GM23338 (cell line): Measurements from ENCODE around the gene MPP7. TPM values are rescaled to one million over a fixed set of nuclear protein-coding genes. Genes with fewer than 3 reads are reported as not detected.

Source experiments
- ATAC-seq: fragments of 200-7000 bp; cut with Tn5 transposase; 3 replicates; pipeline ENCODE4 v1.9.1; 2020
- DNase-seq: peaks from one replicate; pipeline ENCODE4 v3.0.0-alpha.2; 2015; ENCODE audit warnings: low spot score
- H2AFZ ChIP-seq: fragments of 200-600 bp; sonication (generic); 2 replicates; pipeline ENCODE4 v1.8.0; 2016; ENCODE audit warnings: antibody characterized with exemption, mild to moderate bottlenecking, moderate library complexity
- H3F3A ChIP-seq: fragments of 200-600 bp; sonication (generic); replicated peaks from 2 replicates; pipeline ENCODE4 v1.8.0; 2017; ENCODE audit warnings: antibody characterized with exemption, mixed run types, low read depth
- H3K27ac ChIP-seq: fragments of 200-600 bp; sonication (generic); 2 replicates; pipeline ENCODE4 v1.6.1; 2016; ENCODE audit warnings: low read depth
- H3K27me3 ChIP-seq: fragments of 200-600 bp; sonication (generic); 2 replicates; pipeline ENCODE4 v1.8.0; 2016; ENCODE audit warnings: mild to moderate bottlenecking, mixed run types, moderate library complexity; ENCODE audit not compliant: insufficient read depth
- H3K36me3 ChIP-seq: fragments of 200-600 bp; sonication (generic); 2 replicates; pipeline ENCODE4 v1.8.0; 2016; ENCODE audit warnings: mild to moderate bottlenecking; ENCODE audit not compliant: insufficient read depth
- H3K4me1 ChIP-seq: fragments of 200-600 bp; sonication (generic); 2 replicates; pipeline ENCODE4 v1.8.0; 2016; ENCODE audit warnings: mild to moderate bottlenecking, moderate library complexity; ENCODE audit not compliant: insufficient read depth
- H3K4me2 ChIP-seq: fragments of 200-600 bp; sonication (generic); 2 replicates; pipeline ENCODE4 v1.7.1; 2017; ENCODE audit warnings: mixed run types
- H3K4me3 ChIP-seq: fragments of 200-600 bp; sonication (generic); 2 replicates; pipeline ENCODE4 v1.6.1; 2016; ENCODE audit warnings: mixed run types
- H3K79me2 ChIP-seq: fragments of 200-600 bp; sonication (generic); replicated peaks from 2 replicates; pipeline ENCODE4 v1.8.0; 2017; ENCODE audit warnings: mild to moderate bottlenecking; ENCODE audit not compliant: insufficient read depth
- H3K9me2 ChIP-seq: fragments of 200-600 bp; sonication (generic); 2 replicates; pipeline ENCODE4 v1.8.0; 2017; ENCODE audit not compliant: insufficient read depth
- H4K20me1 ChIP-seq: fragments of 200-600 bp; sonication (generic); replicated peaks from 2 replicates; pipeline ENCODE4 v1.8.0; 2017; ENCODE audit warnings: mild to moderate bottlenecking; ENCODE audit not compliant: insufficient read depth
- H3K27ac Mint-ChIP-seq: 2 replicates; pipeline ENCODE4 v1.8.0; 2020; ENCODE audit warnings: inconsistent platforms, mild to moderate bottlenecking, moderate library complexity, mixed read lengths
- H3K27me3 Mint-ChIP-seq: 3 replicates; pipeline ENCODE4 v1.8.0; 2022; ENCODE audit warnings: low read depth, mild to moderate bottlenecking, moderate library complexity, mixed read lengths, inconsistent platforms; ENCODE audit not compliant: insufficient read depth, poor library complexity
- H3K36me3 Mint-ChIP-seq: 3 replicates; pipeline ENCODE4 v1.8.0; 2021; ENCODE audit warnings: low read depth, mild to moderate bottlenecking, inconsistent platforms, moderate library complexity, mixed read lengths
- H3K4me1 Mint-ChIP-seq: 3 replicates; pipeline ENCODE4 v1.8.0; 2020; ENCODE audit warnings: mild to moderate bottlenecking, inconsistent platforms, mixed read lengths
- H3K4me3 Mint-ChIP-seq: 3 replicates; pipeline ENCODE4 v1.8.0; 2021; ENCODE audit warnings: moderate library complexity, mild to moderate bottlenecking, inconsistent platforms, mixed read lengths
- H3K9me3 Mint-ChIP-seq: 3 replicates; pipeline ENCODE4 v1.8.0; 2020; ENCODE audit warnings: moderate library complexity, mild to moderate bottlenecking, inconsistent platforms, mixed read lengths
- CREB1 ChIP-seq: fragments of 250-450 bp; sonication (Bioruptor Pico); IDR thresholded peaks from 2 replicates; pipeline ENCODE4 v1.5.0; 2020; ENCODE audit warnings: low read depth, mild to moderate bottlenecking, moderate library complexity
- EZH2 ChIP-seq: fragments of 200-600 bp; sonication (generic); IDR thresholded peaks from one replicate; pipeline ENCODE4 v1.8.0; 2017; ENCODE audit warnings: antibody characterized with exemption, mild to moderate bottlenecking, low read depth; ENCODE audit not compliant: unreplicated experiment
- EZH2phosphoT487 ChIP-seq: fragments of 200-600 bp; sonication (generic); IDR thresholded peaks from one replicate; pipeline ENCODE4 v1.8.1; 2018; ENCODE audit warnings: antibody characterized with exemption; ENCODE audit not compliant: unreplicated experiment
- NANOG ChIP-seq: IDR thresholded peaks from 2 replicates; pipeline ENCODE4 v1.6.1; 2016; ENCODE audit warnings: antibody characterized with exemption, borderline replicate concordance
- STAT1 ChIP-seq: IDR thresholded peaks from one replicate; pipeline ENCODE4 v1.6.1; 2016; ENCODE audit warnings: antibody characterized with exemption; ENCODE audit not compliant: unreplicated experiment
- ZNF114 ChIP-seq: fragments of 250-450 bp; sonication (Bioruptor Pico); IDR thresholded peaks from 2 replicates; pipeline ENCODE4 v1.5.0; 2020; ENCODE audit warnings: mild to moderate bottlenecking, moderate library complexity
- ZNF331 ChIP-seq: fragments of 250-450 bp; sonication (Bioruptor Pico); IDR thresholded peaks from 2 replicates; pipeline ENCODE4 v1.5.0; 2020; ENCODE audit warnings: low read depth, mild to moderate bottlenecking, moderate library complexity
- polyA plus RNA-seq: library from polyadenylated mRNA; unstranded; fragments of >200 nt; fragmentation: Nextera tagmentation; extraction: Ambion mirVana; gene quantifications from 2 replicates; pipeline ENCODE4 v1.2.1, GENCODE V29; 2016
- total RNA-seq: library from RNA; depleted of rRNA; stranded (reverse); fragments of >200 nt; shearing (Covaris generic); gene quantifications from 2 replicates; pipeline ENCODE4 v1.2.3, GENCODE V29; 2014
- TF ChIP-seq, protein P1 (sequence below): fragments of 250-450 bp; sonication (Bioruptor Pico); IDR thresholded peaks from 2 replicates; pipeline ENCODE4 v1.5.0; 2020; ENCODE audit warnings: mild to moderate bottlenecking, moderate library complexity
- TF ChIP-seq, protein P2 (sequence below): IDR thresholded peaks from one replicate; pipeline ENCODE4 v1.6.1; 2018; ENCODE audit warnings: antibody characterized with exemption; ENCODE audit not compliant: unreplicated experiment
- TF ChIP-seq, protein P3 (sequence below), 2 experiments: fragments of 200-600 bp in 1 of 2; sonication (generic) in 1 of 2; conservative IDR thresholded peaks; 2 replicates each; pipeline versions ENCODE4 v1.5.1 to v1.6.1; 2016 to 2017; ENCODE audit warnings: antibody characterized with exemption in 2 of 2, low read depth in 2 of 2, mild to moderate bottlenecking in 2 of 2, moderate library complexity in 1 of 2
- TF ChIP-seq, protein P4 (sequence below): IDR thresholded peaks from 2 replicates; pipeline ENCODE4 v1.6.1; 2016; ENCODE audit warnings: antibody characterized with exemption

The MPP7 gene
- total and polyA plus RNA-seq, 2 experiments from 2014 or later, result 5.0 to 8.0 TPM

DNA sequence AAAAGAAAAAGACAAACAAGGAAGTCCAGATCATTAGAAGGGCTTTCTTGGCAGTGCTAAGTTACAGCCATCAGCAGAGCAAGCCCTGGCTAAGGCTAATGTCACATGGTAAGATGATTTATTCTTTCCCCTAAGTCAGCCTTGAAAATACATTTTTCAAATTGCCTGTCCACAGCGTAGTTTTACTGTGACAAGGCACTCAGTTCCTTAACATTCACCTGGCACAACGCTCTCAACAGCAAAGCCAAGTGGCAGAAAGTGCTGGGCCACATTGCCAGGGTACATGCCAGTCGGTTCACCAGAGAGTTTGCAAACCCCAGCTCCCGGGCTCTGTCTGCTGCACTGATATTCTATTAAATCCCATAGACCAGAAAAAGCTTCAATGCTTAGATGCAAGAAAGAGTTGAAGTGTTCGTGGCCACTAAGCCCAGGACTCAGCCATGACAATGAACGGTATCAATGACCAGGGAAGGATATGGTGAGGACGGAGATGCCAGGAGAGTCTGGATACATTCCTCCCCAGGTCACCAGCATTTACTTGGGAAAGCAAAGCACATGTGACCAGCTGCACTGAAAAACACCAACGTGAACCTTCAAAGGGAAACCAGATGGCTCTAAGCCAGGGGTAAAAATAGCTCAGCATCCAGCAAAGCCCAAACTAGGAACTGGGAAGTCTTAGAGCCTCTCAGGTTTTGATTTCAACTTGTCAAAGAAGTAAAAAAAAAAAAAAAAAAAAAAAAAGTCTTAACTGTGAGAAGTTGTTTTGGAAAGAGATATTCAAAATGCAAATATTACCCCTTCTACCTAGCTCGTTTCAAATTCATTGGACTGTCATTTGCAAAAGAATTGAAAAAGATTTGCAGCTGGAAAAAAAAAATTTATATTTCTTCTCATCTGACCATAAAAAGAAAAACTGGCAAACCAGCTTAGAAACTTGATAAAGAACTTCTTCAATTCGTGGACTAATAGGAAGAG, 23.9 kb upstream of the MPP7 start (continued):
- TF ChIP-seq ZNF331 (CRISPR knock-in tag) (no peak), EZH2 (no peak), ZNF114 (CRISPR knock-in tag) (no peak)
- TF ChIP-seq, protein P1, sequence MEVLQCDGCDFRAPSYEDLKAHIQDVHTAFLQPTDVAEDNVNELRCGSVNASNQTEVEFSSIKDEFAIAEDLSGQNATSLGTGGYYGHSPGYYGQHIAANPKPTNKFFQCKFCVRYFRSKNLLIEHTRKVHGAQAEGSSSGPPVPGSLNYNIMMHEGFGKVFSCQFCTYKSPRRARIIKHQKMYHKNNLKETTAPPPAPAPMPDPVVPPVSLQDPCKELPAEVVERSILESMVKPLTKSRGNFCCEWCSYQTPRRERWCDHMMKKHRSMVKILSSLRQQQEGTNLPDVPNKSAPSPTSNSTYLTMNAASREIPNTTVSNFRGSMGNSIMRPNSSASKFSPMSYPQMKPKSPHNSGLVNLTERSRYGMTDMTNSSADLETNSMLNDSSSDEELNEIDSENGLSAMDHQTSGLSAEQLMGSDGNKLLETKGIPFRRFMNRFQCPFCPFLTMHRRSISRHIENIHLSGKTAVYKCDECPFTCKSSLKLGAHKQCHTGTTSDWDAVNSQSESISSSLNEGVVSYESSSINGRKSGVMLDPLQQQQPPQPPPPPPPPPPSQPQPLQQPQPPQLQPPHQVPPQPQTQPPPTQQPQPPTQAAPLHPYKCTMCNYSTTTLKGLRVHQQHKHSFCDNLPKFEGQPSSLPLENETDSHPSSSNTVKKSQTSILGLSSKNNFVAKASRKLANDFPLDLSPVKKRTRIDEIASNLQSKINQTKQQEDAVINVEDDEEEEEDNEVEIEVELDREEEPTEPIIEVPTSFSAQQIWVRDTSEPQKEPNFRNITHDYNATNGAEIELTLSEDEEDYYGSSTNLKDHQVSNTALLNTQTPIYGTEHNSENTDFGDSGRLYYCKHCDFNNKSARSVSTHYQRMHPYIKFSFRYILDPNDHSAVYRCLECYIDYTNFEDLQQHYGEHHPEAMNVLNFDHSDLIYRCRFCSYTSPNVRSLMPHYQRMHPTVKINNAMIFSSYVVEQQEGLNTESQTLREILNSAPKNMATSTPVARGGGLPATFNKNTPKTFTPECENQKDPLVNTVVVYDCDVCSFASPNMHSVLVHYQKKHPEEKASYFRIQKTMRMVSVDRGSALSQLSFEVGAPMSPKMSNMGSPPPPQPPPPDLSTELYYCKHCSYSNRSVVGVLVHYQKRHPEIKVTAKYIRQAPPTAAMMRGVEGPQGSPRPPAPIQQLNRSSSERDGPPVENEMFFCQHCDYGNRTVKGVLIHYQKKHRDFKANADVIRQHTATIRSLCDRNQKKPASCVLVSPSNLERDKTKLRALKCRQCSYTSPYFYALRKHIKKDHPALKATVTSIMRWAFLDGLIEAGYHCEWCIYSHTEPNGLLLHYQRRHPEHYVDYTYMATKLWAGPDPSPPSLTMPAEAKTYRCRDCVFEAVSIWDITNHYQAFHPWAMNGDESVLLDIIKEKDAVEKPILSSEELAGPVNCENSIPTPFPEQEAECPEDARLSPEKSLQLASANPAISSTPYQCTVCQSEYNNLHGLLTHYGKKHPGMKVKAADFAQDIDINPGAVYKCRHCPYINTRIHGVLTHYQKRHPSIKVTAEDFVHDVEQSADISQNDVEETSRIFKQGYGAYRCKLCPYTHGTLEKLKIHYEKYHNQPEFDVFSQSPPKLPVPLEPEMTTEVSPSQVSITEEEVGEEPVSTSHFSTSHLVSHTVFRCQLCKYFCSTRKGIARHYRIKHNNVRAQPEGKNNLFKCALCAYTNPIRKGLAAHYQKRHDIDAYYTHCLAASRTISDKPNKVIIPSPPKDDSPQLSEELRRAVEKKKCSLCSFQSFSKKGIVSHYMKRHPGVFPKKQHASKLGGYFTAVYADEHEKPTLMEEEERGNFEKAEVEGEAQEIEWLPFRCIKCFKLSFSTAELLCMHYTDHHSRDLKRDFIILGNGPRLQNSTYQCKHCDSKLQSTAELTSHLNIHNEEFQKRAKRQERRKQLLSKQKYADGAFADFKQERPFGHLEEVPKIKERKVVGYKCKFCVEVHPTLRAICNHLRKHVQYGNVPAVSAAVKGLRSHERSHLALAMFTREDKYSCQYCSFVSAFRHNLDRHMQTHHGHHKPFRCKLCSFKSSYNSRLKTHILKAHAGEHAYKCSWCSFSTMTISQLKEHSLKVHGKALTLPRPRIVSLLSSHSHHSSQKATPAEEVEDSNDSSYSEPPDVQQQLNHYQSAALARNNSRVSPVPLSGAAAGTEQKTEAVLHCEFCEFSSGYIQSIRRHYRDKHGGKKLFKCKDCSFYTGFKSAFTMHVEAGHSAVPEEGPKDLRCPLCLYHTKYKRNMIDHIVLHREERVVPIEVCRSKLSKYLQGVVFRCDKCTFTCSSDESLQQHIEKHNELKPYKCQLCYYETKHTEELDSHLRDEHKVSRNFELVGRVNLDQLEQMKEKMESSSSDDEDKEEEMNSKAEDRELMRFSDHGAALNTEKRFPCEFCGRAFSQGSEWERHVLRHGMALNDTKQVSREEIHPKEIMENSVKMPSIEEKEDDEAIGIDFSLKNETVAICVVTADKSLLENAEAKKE, result no peak

DNA sequence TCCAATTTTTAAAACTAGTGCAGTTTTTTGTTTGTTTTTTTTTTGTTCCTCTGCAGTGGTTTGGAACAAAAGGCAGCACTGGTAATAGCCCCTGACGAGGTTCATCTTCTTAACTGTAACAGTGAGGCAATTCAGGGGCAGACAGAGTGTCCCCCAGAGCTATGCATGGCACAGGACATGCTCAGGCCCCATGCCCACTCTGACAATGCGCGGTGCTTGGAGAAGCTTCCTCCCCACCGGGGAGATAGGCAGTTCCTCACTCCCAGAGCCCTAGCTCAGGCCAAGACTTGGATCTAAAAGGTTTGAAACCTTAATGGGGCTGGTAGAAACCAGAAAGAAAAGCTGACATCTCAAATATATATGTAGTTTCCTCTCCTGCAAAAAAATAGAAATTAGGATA, 17.9 kb upstream of the MPP7 start:
- DNase-seq (no peak), ATAC-seq (no peak)
- no peak overlapping the region for H3K4me2 ChIP-seq
- Mint-ChIP-seq H3K27me3 (peaks cover 3% of the 10 kb centered on the region), H3K9me3 (no peaks in the 10 kb centered on the region), H3K36me3 (no peaks in the 10 kb centered on the region), H3K27ac (no peak overlapping the region), H3K4me3 (no peak overlapping the region), H3K4me1 (no peaks in the 10 kb centered on the region)
- no peak overlapping the region for H3K4me3 ChIP-seq
- no peaks in the 10 kb centered on the region for H3K79me2 ChIP-seq
- no peak overlapping the region for H2AFZ ChIP-seq
- no peak overlapping the region for H3K27ac ChIP-seq
- H3K9me2 ChIP-seq, result no peaks in the 10 kb centered on the region
- no peaks in the 10 kb centered on the region for H3K27me3 ChIP-seq
- H3K36me3 ChIP-seq, result no peaks in the 10 kb centered on the region
- no peaks in the 10 kb centered on the region for H3K4me1 ChIP-seq
- H4K20me1 ChIP-seq, result no peaks in the 10 kb centered on the region
- H3F3A ChIP-seq, result no peaks in the 10 kb centered on the region
- TF ChIP-seq ZNF331 (CRISPR knock-in tag), result no peak
- no peak for TF ChIP-seq EZH2
- no peak for TF ChIP-seq NANOG
- TF ChIP-seq STAT1, result no peak
- no peak for TF ChIP-seq ZNF114 (CRISPR knock-in tag)
- TF ChIP-seq CREB1 (CRISPR knock-in tag), result no peak
- TF ChIP-seq, protein P2, sequence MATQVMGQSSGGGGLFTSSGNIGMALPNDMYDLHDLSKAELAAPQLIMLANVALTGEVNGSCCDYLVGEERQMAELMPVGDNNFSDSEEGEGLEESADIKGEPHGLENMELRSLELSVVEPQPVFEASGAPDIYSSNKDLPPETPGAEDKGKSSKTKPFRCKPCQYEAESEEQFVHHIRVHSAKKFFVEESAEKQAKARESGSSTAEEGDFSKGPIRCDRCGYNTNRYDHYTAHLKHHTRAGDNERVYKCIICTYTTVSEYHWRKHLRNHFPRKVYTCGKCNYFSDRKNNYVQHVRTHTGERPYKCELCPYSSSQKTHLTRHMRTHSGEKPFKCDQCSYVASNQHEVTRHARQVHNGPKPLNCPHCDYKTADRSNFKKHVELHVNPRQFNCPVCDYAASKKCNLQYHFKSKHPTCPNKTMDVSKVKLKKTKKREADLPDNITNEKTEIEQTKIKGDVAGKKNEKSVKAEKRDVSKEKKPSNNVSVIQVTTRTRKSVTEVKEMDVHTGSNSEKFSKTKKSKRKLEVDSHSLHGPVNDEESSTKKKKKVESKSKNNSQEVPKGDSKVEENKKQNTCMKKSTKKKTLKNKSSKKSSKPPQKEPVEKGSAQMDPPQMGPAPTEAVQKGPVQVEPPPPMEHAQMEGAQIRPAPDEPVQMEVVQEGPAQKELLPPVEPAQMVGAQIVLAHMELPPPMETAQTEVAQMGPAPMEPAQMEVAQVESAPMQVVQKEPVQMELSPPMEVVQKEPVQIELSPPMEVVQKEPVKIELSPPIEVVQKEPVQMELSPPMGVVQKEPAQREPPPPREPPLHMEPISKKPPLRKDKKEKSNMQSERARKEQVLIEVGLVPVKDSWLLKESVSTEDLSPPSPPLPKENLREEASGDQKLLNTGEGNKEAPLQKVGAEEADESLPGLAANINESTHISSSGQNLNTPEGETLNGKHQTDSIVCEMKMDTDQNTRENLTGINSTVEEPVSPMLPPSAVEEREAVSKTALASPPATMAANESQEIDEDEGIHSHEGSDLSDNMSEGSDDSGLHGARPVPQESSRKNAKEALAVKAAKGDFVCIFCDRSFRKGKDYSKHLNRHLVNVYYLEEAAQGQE, result no peak
- TF ChIP-seq, protein P3, sequence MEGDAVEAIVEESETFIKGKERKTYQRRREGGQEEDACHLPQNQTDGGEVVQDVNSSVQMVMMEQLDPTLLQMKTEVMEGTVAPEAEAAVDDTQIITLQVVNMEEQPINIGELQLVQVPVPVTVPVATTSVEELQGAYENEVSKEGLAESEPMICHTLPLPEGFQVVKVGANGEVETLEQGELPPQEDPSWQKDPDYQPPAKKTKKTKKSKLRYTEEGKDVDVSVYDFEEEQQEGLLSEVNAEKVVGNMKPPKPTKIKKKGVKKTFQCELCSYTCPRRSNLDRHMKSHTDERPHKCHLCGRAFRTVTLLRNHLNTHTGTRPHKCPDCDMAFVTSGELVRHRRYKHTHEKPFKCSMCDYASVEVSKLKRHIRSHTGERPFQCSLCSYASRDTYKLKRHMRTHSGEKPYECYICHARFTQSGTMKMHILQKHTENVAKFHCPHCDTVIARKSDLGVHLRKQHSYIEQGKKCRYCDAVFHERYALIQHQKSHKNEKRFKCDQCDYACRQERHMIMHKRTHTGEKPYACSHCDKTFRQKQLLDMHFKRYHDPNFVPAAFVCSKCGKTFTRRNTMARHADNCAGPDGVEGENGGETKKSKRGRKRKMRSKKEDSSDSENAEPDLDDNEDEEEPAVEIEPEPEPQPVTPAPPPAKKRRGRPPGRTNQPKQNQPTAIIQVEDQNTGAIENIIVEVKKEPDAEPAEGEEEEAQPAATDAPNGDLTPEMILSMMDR (conservative IDR thresholded peaks at IDR 0.05; ENCODE audit: low read depth in 2 of 2), result no peak
- TF ChIP-seq, protein P4, sequence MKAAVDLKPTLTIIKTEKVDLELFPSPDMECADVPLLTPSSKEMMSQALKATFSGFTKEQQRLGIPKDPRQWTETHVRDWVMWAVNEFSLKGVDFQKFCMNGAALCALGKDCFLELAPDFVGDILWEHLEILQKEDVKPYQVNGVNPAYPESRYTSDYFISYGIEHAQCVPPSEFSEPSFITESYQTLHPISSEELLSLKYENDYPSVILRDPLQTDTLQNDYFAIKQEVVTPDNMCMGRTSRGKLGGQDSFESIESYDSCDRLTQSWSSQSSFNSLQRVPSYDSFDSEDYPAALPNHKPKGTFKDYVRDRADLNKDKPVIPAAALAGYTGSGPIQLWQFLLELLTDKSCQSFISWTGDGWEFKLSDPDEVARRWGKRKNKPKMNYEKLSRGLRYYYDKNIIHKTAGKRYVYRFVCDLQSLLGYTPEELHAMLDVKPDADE, result no peak
- TF ChIP-seq EZH2phosphoT487, result no peak
